ENCODE data around the gene ADAMTS17.

DNA sequence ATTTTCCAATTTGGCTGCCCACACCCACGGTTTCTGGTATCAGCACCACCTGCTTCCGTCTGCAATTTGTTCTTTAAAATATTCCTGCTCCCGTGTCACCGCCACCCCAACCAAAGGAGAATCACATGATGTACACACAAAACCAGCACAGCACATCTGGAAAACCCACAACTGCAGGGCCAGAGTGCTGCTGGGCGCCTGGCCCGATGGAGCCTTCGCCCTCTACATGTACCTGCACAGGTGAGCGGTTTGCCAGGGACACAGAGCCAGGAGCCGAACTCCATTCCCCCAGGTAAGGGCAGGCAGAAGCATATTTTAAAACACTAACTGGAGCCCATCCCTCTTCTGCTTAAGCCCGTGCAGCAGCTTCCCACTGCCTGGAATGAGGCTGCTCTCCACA is 75.6 kb downstream of the ADAMTS17 start:
- TF ChIP-seq EZH2 (IDR thresholded peaks at IDR 0.05): no peak
- TF ChIP-seq, protein P1, sequence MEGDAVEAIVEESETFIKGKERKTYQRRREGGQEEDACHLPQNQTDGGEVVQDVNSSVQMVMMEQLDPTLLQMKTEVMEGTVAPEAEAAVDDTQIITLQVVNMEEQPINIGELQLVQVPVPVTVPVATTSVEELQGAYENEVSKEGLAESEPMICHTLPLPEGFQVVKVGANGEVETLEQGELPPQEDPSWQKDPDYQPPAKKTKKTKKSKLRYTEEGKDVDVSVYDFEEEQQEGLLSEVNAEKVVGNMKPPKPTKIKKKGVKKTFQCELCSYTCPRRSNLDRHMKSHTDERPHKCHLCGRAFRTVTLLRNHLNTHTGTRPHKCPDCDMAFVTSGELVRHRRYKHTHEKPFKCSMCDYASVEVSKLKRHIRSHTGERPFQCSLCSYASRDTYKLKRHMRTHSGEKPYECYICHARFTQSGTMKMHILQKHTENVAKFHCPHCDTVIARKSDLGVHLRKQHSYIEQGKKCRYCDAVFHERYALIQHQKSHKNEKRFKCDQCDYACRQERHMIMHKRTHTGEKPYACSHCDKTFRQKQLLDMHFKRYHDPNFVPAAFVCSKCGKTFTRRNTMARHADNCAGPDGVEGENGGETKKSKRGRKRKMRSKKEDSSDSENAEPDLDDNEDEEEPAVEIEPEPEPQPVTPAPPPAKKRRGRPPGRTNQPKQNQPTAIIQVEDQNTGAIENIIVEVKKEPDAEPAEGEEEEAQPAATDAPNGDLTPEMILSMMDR (IDR thresholded peaks at IDR 0.05): no peak
- no peak for TF ChIP-seq EZH2phosphoT487 (IDR thresholded peaks at IDR 0.05)

Data from neural progenitor cell (in vitro differentiated cells).